Esophagus squamous epithelium (tissue), 5 donors: ENCODE measurements around the gene ZNF219. TPM values are rescaled to one million over a fixed set of nuclear protein-coding genes. Genes with fewer than 3 reads are reported as not detected.

ENCODE experiments used
- DNase-seq: peaks from one replicate; lab custom pipeline; 2025; lab: John Stamatoyannopoulos, UW
- H3K27ac ChIP-seq, 4 donors: fragments of 200-600 bp; sonication (generic); one replicate each; pipeline ENCODE4 v1.5.1; 2016 to 2019; ENCODE audit warnings: mild to moderate bottlenecking in 1 of 4
- H3K27me3 ChIP-seq, 4 donors: fragments of 200-600 bp; sonication (generic); 1 replicate in 3 of 4; 2 replicates in 1 of 4; pipeline versions ENCODE4 v1.5.1 to v1.6.0; 2017 to 2021; ENCODE audit warnings: antibody characterized with exemption in 1 of 4
- H3K36me3 ChIP-seq, 3 donors: fragments of 200-600 bp; sonication (generic); one replicate each; pipeline ENCODE4 v1.5.1; 2016 to 2019
- H3K4me1 ChIP-seq, 3 donors: fragments of 200-600 bp; sonication (generic); one replicate each; pipeline ENCODE4 v1.5.1; 2017 to 2019
- H3K4me3 ChIP-seq, 4 donors: fragments of 200-600 bp; sonication (generic); 1 replicate in 3 of 4; 2 replicates in 1 of 4; pipeline ENCODE4 v1.5.1; 2016 to 2019; ENCODE audit warnings: mild to moderate bottlenecking in 2 of 4, moderate library complexity in 1 of 4
- H3K9me3 ChIP-seq, 3 donors: fragments of 200-600 bp; sonication (generic); one replicate each; pipeline ENCODE4 v1.5.1; 2016 to 2019
- CTCF ChIP-seq, 6 experiments: fragments of 450-650 bp in 4 of 6; fragments of 200-600 bp in 2 of 6; sonication (generic) in 2 of 6; IDR thresholded peaks; one replicate each; pipeline ENCODE4 v1.5.1; 2016 to 2019; ENCODE audit warnings: antibody characterized with exemption in 6 of 6, mild to moderate bottlenecking in 4 of 6, moderate library complexity in 4 of 6
- POLR2A ChIP-seq, 4 donors: fragments of 450-650 bp; IDR thresholded peaks; one replicate each; pipeline ENCODE4 v1.6.1; 2017; ENCODE audit warnings: antibody characterized with exemption in 4 of 4, mild to moderate bottlenecking in 4 of 4, moderate library complexity in 3 of 4
- WGBS, 2 donors: methylation state at CpG; one replicate each; pipeline ENCODE4 v1.1.5; 2018; 5-methylcytosine and 5-hydroxymethylcytosine counted together
- intact Hi-C: fragments of 100-400 bp; cut with DNase I; formaldehyde crosslinking; loops from one replicate; pipeline ENCODE4 v1.15.0; 2022
- total RNA-seq, 4 donors: library from RNA; depleted of rRNA; stranded (reverse); fragments of >200 nt; gene quantifications; one replicate each; pipeline ENCODE4 v1.1.0, GENCODE V29; 2016
- donor health status: DM: yes; HTN: yes; CAD: no.

The ZNF219 gene
- total RNA-seq, 4 donors from 2014 or later, result 47.1 to 68.3 (median 61.3) TPM

GRCh38 chr14:21100931-21101330 lies 2.5 kb upstream of the ZNF219 start, which contains the start of gene TMEM253:
Gene TMEM253 (plus strand): TSS chr14:21101066. CDS start chr14:21101344, 278 bp downstream.
- no peak for DNase-seq
- Histone ChIP-seq H3K27ac (peak within 1 kb of the TSS; percentile 94 to 98 (median 96)), H3K9me3 (no peaks in the 10 kb centered on the region), H3K4me1 (peaks cover 30 to 92% (median 63%) of the 10 kb centered on the region in 3 donors), H3K27me3 (no peaks in the 10 kb centered on the region), H3K4me3 (no peak within 1 kb of the TSS), H3K36me3 (no peaks in the 10 kb centered on the region)
- WGBS, 2 donors, result 63 to 77% methylated on average over 4 of the region's 5 CpGs
- TF ChIP-seq CTCF (IDR thresholded peaks at IDR 0.05) (no peak), POLR2A (IDR thresholded peaks at IDR 0.05) (no peak)
- intact Hi-C loops, result no loop called here

GRCh38 chr14:21099596-21099985 lies 1.1 kb upstream of the ZNF219 start:
- Histone ChIP-seq H3K4me1 (peaks cover 18 to 92% (median 50%) of the 10 kb centered on the region in 3 donors), H3K36me3 (no peaks in the 10 kb centered on the region), H3K9me3 (no peaks in the 10 kb centered on the region), H3K4me3 (peak overlapping the region; percentile 61 to 86 (median 73)), H3K27ac (peak overlapping the region; percentile 93 to 98 (median 95)), H3K27me3 (no peaks in the 10 kb centered on the region)
- TF ChIP-seq POLR2A (IDR thresholded peaks at IDR 0.05) (no peak), CTCF (IDR thresholded peaks at IDR 0.05) (no peak)
- no peak for DNase-seq
- WGBS, 2 donors, result 46 to 65% methylated on average over 5 of the region's 5 CpGs
- intact Hi-C loops, result loop anchor here (10.0 kb wide), 1 partner anchor 85 kb away; no protein-coding TSS in a partner anchor

GRCh38 chr14:21098892-21099595 lies 589 bp upstream of the ZNF219 start:
- intact Hi-C loops, result loop anchor here (10.0 kb wide), 1 partner anchor 84 kb away; no protein-coding TSS in a partner anchor
- no peak for DNase-seq
- no peaks in the 10 kb centered on the region for H3K36me3 ChIP-seq
- H3K9me3 ChIP-seq, result no peaks in the 10 kb centered on the region
- peaks cover 20 to 92% (median 53%) of the 10 kb centered on the region in 3 donors for H3K4me1 ChIP-seq
- TF ChIP-seq CTCF (IDR thresholded peaks at IDR 0.05), result no peak
- 15 to 16% methylated on average over 16 of the region's 16 CpGs for WGBS, 2 donors
- H3K4me3 ChIP-seq, result peak overlapping the region; percentile 61 to 86 (median 73)
- no peaks in the 10 kb centered on the region for H3K27me3 ChIP-seq
- peak overlapping the region; percentile 93 to 98 (median 95) for H3K27ac ChIP-seq

GRCh38 chr14:21097636-21098075 lies 799 bp downstream of the ZNF219 start:
- TF ChIP-seq POLR2A (IDR thresholded peaks at IDR 0.05), result no peak
- no peak for TF ChIP-seq CTCF (IDR thresholded peaks at IDR 0.05)
- no peak for DNase-seq
- H3K27me3 ChIP-seq, result no peaks in the 10 kb centered on the region
- 1 to 4% methylated on average over 4 to 8 of the region's 19 CpGs for WGBS, 2 donors
- peak overlapping the region; percentile 94 to 98 (median 96) for H3K27ac ChIP-seq
- no peaks in the 10 kb centered on the region for H3K9me3 ChIP-seq
- H3K36me3 ChIP-seq, result peaks cover 0 to 8% (median 3%) of the 10 kb centered on the region in 3 donors
- intact Hi-C loops, result loop anchor here (10.0 kb wide), 1 partner anchor 83 kb away; no protein-coding TSS in a partner anchor
- peak overlapping the region; percentile 61 to 86 (median 73) for H3K4me3 ChIP-seq
- peaks cover 18 to 94% (median 52%) of the 10 kb centered on the region in 3 donors for H3K4me1 ChIP-seq
